Naive thymus-derived CD8-positive, alpha-beta T cell (primary cell): ENCODE data around the gene RBM4B. TPM values are rescaled to one million over a fixed set of nuclear protein-coding genes. Genes with fewer than 3 reads are reported as not detected.

Experiments
- ATAC-seq, 2 donors: fragments of 150-1000 bp; cut with Tn5 transposase in 1 of 2; sonication (Bioruptor Pico), chemical (Tn5 transposase) in 1 of 2; 1 replicate in 1 of 2; 2 replicates in 1 of 2; pipeline ENCODE4 v1.10.0; 2021; ENCODE audit warnings: mild to moderate bottlenecking in 2 of 2, moderate library complexity in 2 of 2
- POLR2A ChIA-PET: fragments of 350-600 bp; sonication (Branson Sonifier 250); formaldehyde crosslinking; loops from one replicate; lab custom pipeline; 2021; ENCODE audit warnings: antibody characterized with exemption; lab: Charles Lee
- DNase-seq, 10 donors: peaks; one replicate each; pipeline versions ENCODE4 v3.0.0 to v3.0.0-alpha.2; 2020 to 2022
- H3K27ac Mint-ChIP-seq, 10 donors: one replicate each; pipeline ENCODE4 v1.8.0; 2020 to 2022; ENCODE audit warnings: mild to moderate bottlenecking in 10 of 10, mixed read lengths in 10 of 10, moderate library complexity in 4 of 10, inconsistent platforms in 1 of 10
- H3K27me3 Mint-ChIP-seq, 5 donors: one replicate each; pipeline ENCODE4 v1.8.0; 2021 to 2022; ENCODE audit warnings: mixed read lengths in 5 of 5
- H3K36me3 Mint-ChIP-seq, 3 donors: one replicate each; pipeline ENCODE4 v1.8.0; 2020 to 2022; ENCODE audit warnings: mixed read lengths in 3 of 3, mild to moderate bottlenecking in 2 of 3, inconsistent platforms in 1 of 3
- H3K4me1 Mint-ChIP-seq, 4 donors: one replicate each; pipeline ENCODE4 v1.8.0; 2021 to 2022; ENCODE audit warnings: mixed read lengths in 4 of 4
- H3K4me3 Mint-ChIP-seq, 10 donors: one replicate each; pipeline ENCODE4 v1.8.0; 2020 to 2022; ENCODE audit warnings: mild to moderate bottlenecking in 10 of 10, mixed read lengths in 10 of 10, moderate library complexity in 6 of 10, inconsistent platforms in 1 of 10
- H3K9me3 Mint-ChIP-seq, 9 donors: one replicate each; pipeline ENCODE4 v1.8.0; 2020 to 2022; ENCODE audit warnings: mixed read lengths in 9 of 9, mild to moderate bottlenecking in 3 of 9, inconsistent platforms in 1 of 9, moderate library complexity in 1 of 9
- polyA plus RNA-seq, 3 donors: library from polyadenylated mRNA; unstranded; fragments of 300-500 nt; fragmentation: Illumina TruSeq; gene quantifications; one replicate each; pipeline ENCODE4 v1.2.3, GENCODE V29; 2021
- total RNA-seq, 8 experiments: library from RNA in 2 of 8; stranded (reverse) in 2 of 8; gene quantifications; one replicate each; pipeline ENCODE4 v1.2.3 and lab custom pipeline; 2021 to 2026

Gene RBM4B
- total and polyA plus RNA-seq, 5 experiments from 2014 or later = 7.7 to 26.0 (median 12.3) TPM

DNA sequence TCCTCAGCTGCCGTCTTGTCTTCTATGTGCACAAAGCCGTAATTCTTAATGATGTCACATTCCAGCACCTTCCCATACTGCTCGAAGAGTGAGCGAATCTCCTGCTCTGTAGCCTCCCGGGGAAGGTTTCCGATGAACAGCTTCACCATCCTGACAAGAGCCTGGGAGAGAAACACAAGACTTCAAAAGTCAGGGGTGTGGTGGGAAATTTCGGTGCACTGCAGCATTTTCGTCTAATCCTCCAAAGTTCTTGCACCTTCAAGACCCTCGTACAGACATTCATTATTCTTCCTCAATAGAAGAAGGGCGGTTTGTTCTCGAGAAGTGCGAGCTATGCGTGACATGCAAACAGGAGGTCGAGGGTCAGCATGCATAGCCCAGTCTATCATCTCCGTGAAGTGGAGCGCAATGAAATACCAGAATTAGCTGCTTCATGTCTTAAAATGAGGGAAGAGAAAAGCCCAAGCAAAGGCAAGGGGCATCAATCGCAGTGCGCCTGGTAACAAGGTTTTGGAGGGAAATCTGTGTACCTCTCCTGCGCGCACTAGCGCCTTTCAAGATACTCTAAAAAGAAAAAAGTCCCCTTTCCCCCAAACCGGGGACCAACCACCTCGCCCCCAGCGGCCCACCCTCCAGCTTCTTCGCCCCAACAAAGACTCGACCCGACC, 622 bp downstream of the RBM4B start:
- POLR2A ChIA-PET = interaction anchor here (0.5 to 4.2 kb wide), 22 partner anchors 9 to 360 kb away, joined by 3 to 93 read pairs (median 12); partner anchors contain the start of genes ACTN3, CCDC87, CCS and CD248

DNA sequence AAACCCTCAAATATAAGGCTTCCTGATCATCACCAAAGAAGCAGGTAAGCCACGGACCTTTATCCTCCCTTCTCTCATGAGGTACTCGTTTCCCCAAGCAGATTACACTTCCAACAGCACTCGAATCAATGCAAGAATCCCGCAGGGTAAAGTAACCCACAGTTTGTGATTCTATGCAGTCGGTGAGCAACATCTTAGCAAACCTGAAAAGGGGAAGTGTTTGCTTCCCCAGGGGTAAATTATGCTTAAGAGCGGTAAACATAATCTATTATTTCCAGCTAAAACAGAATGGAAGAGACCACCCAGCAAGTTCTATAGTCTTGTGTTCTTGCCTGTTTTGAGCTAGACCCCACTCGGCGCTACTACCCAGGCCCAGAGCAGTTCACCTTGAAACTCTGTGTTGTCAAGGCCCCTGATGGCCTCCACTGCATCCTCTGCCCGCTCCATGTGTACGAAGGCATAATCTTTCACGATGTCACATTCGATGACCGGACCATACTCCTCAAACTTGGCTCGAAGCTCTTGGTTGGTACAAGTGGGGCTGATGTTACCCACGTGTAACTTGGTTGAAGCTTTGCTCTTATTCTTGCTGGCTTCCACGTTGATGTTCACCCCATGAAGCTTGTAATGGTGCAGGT, 1.3 kb downstream of the RBM4B start:
- no peaks in the 10 kb centered on the region for H3K9me3 Mint-ChIP-seq
- H3K4me3 Mint-ChIP-seq = peak overlapping the region; percentile 85 to 98 (median 96)
- H3K36me3 Mint-ChIP-seq = peaks cover 0 to 7% (median 0%) of the 10 kb centered on the region in 3 donors
- no peak for ATAC-seq
- POLR2A ChIA-PET = interaction anchor here (1.3 to 4.2 kb wide), 13 partner anchors 9 to 196 kb away, joined by 3 to 93 read pairs (median 16); partner anchors contain the start of genes ACTN3, CCDC87, CCS and CTSF
- peak overlapping the region; percentile 56 to 100 (median 99) for H3K27ac Mint-ChIP-seq
- H3K27me3 Mint-ChIP-seq = no peaks in the 10 kb centered on the region
- peaks cover 21 to 50% (median 45%) of the 10 kb centered on the region in 4 donors for H3K4me1 Mint-ChIP-seq
- DNase-seq = no peak

More for the DNA sequence above, 622 bp downstream of the RBM4B start:
- peak overlapping the region; percentile 85 to 98 (median 96) for H3K4me3 Mint-ChIP-seq
- DNase-seq = no peak
- no peaks in the 10 kb centered on the region for H3K9me3 Mint-ChIP-seq
- H3K27me3 Mint-ChIP-seq = no peaks in the 10 kb centered on the region
- peak overlapping the region; percentile 95 to 100 (median 99) for H3K27ac Mint-ChIP-seq
- peaks cover 21 to 50% (median 44%) of the 10 kb centered on the region in 4 donors for H3K4me1 Mint-ChIP-seq
- no peak for ATAC-seq
- H3K36me3 Mint-ChIP-seq = peaks cover 0 to 7% (median 0%) of the 10 kb centered on the region in 3 donors

DNA sequence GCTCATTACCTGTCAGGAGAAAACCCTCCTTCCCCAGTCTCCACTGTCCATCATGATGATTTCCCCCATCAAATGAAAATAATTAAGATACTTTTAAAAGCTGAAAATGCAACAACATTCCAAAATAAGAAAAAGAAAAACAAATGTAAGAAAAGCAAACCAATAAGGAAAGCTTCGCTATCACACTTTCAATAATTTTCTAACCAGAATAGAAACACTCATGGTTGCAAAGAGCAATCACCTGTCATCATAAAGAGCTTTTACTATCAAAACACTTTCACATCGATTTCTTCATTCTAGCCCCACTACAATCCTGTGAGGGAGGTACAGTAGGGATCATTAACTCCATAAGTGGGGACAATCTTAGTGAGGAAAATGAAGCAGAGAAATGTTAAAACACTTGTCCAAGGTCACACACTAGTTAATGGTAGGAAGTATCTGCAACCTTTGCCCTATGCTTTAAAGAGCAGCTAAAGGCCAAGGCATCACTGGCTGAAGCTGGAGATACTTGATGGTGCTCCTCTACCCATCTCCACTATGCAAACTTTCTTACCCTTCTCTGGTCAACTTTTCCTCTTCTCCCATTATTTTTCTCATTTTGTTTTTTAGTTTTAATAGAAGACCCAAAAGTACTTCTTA, 2.6 kb downstream of the RBM4B start:
- Mint-ChIP-seq H3K9me3 (no peaks in the 10 kb centered on the region), H3K27ac (peak overlapping the region; percentile 25 to 86 (median 62)), H3K36me3 (peaks cover 0 to 15% (median 0%) of the 10 kb centered on the region in 3 donors), H3K4me1 (peaks cover 21 to 61% (median 49%) of the 10 kb centered on the region in 4 donors), H3K4me3 (peak overlapping the region in 7 of 10 donors; percentile 17 to 85 (median 42)), H3K27me3 (no peaks in the 10 kb centered on the region)
- POLR2A ChIA-PET = interaction anchor here (1.1 to 4.2 kb wide), 2 partner anchors 57 to 96 kb away, joined by 3 to 93 read pairs; partner anchors contain the start of gene RBM14
- no peak for ATAC-seq
- no peak for DNase-seq

DNA sequence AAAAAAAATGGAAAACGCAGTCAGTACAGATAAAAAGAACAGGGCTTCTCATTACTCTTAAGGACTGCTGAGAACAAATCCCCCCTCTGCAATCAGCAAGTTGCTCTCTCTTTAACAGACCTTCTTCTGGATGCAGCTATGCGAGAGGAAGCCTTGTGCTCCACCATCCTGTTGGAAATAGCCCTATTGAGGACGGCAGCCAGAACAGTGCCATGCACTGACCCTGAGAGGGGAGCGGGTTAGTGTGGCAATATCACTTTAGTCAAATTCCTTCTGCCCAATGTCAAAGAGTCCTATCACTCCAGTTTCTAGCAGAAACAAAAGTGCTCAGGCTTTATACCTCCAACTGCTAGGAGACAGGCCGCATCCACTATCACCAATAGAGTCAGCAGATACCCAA, 6.9 kb downstream of the RBM4B start:
- Mint-ChIP-seq H3K27me3 (no peaks in the 10 kb centered on the region), H3K4me1 (peaks cover 15 to 62% (median 50%) of the 10 kb centered on the region in 4 donors), H3K36me3 (peaks cover 0 to 52% (median 0%) of the 10 kb centered on the region in 3 donors), H3K4me3 (no peak overlapping the region), H3K9me3 (no peaks in the 10 kb centered on the region), H3K27ac (peak overlapping the region in 8 of 10 donors; percentile 21 to 82 (median 62))
- ATAC-seq (no peak), DNase-seq (no peak)
- POLR2A ChIA-PET = interaction anchor here (0.5 to 1.1 kb wide), 3 partner anchors 9 to 434 kb away, joined by 3 to 5 read pairs (median 3); no protein-coding TSS in a partner anchor

DNA sequence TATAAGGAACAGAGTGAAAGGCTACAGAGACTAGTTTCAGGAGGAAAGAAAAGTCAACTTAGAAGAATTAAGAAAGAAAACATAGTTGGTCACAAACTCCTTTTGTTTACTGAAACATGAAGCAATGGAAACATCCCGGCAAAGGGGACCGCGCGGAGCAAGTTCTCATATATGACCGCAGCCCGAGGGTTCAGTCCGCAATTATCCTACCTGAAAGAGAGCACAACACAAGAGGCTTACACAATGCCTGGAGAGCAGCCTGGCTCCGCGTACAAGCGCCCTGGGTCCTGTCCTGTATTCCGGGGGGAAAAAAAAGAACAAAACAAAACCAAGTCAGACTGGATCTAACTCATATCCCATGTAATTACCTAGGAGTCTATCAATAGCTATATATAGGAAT, 12.3 kb downstream of the RBM4B start:
- H3K9me3 Mint-ChIP-seq = no peaks in the 10 kb centered on the region
- no peaks in the 10 kb centered on the region for H3K27me3 Mint-ChIP-seq
- no peak overlapping the region for H3K4me3 Mint-ChIP-seq
- peak overlapping the region in 6 of 10 donors; percentile 4 to 88 (median 52) for H3K27ac Mint-ChIP-seq
- DNase-seq (no peak), ATAC-seq (no peak)
- H3K36me3 Mint-ChIP-seq = peaks cover 0 to 90% (median 3%) of the 10 kb centered on the region in 3 donors
- POLR2A ChIA-PET = interaction anchor here (0.8 to 3.6 kb wide), 3 partner anchors 12 to 49 kb away, joined by 3 to 16 read pairs (median 4); partner anchors contain the start of genes RBM14 and RBM4B
- H3K4me1 Mint-ChIP-seq = peaks cover 17 to 61% (median 39%) of the 10 kb centered on the region in 4 donors

DNA sequence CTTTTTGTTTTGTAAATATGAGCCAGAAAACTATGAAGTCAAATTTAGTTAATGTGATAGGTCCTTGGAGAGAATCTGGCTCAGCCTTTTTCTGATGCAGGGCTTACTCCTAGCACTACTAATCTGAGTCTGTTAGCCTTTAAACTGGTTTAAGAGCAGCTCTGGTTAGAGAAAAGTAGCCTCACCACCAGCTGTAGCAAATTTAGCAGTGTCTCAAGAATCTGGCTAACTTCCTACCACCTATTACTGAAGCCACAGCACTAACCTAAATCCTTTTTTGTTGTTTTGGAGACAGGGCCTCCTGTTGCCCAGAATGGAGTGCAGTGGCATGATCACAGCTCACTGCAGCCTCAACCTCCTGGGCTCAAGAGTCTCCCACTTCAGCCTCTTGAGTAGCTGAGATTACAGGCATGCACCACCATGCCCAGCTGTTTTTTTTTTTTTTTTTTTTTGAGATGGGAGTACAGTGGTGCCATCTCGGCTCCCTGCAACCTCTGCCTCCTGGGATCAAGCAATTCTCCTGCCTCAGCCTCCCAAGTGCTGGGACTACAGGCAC, 13.9 kb downstream of the RBM4B start:
- Mint-ChIP-seq H3K9me3 (no peaks in the 10 kb centered on the region), H3K4me1 (peaks cover 16 to 55% (median 41%) of the 10 kb centered on the region in 4 donors), H3K27me3 (no peaks in the 10 kb centered on the region), H3K36me3 (peaks cover 0 to 89% (median 5%) of the 10 kb centered on the region in 3 donors), H3K4me3 (no peak overlapping the region), H3K27ac (peak overlapping the region in 4 of 10 donors; percentile 7 to 88 (median 53))
- no peak for ATAC-seq
- DNase-seq = no peak
- POLR2A ChIA-PET = interaction anchor here (0.6 to 3.6 kb wide), 4 partner anchors 8 to 25 kb away, joined by 3 to 16 read pairs (median 6); partner anchors contain the start of genes RBM4 and RBM4B

DNA sequence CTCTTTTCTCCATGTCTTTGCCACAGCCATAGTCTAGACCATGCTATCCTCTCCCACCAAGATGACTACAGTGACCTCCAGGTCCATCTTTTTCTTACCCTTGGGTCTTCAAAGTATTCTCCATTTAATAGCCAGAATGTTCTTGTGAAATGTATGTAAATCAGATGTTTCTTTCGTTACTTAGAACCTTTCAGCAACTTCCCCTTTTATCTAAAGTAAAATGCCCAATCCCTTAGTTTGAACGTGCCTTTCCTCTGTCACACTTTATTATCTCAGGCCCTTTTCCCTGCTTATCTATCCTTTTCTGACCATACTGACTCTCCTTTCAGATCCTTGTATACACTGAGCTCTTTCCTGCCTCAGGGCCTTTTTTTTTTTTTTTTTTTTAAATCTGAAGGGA, 17.9 kb downstream of the RBM4B start:
- Mint-ChIP-seq H3K4me1 (peaks cover 7 to 39% (median 26%) of the 10 kb centered on the region in 4 donors), H3K36me3 (peaks cover 0 to 78% (median 2%) of the 10 kb centered on the region in 3 donors), H3K4me3 (peak overlapping the region in 2 of 10 donors; percentile 4 to 7), H3K27ac (peak overlapping the region; percentile 26 to 77 (median 51)), H3K9me3 (no peaks in the 10 kb centered on the region), H3K27me3 (no peaks in the 10 kb centered on the region)
- no peak for DNase-seq
- POLR2A ChIA-PET = interaction anchor here (0.6 to 1.4 kb wide), 7 partner anchors 10 to 1172 kb away, joined by 3 to 9 read pairs (median 4); no protein-coding TSS in a partner anchor
- no peak for ATAC-seq

DNA sequence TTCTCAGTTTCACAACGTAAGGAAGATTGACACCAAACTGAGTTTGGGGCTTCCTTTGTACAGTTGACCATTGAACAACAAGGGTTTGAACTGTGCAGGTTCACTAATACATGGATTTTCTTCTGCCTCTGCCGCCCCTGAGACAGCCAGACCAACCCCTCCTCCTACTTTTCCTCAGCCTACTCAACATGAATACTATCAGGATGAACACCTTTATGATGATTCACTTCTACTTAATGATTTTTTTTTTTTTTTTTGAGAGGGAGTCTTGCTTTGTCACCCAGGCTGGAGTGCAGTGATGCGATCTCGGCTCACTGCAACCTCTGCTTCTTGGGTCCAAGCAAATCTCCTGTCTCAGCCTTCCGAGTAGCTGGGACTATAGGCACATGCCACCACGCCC, 24.6 kb downstream of the RBM4B start:
- peaks cover 9 to 55% (median 45%) of the 10 kb centered on the region in 4 donors for H3K4me1 Mint-ChIP-seq
- no peak overlapping the region for H3K4me3 Mint-ChIP-seq
- no peaks in the 10 kb centered on the region for H3K27me3 Mint-ChIP-seq

DNA sequence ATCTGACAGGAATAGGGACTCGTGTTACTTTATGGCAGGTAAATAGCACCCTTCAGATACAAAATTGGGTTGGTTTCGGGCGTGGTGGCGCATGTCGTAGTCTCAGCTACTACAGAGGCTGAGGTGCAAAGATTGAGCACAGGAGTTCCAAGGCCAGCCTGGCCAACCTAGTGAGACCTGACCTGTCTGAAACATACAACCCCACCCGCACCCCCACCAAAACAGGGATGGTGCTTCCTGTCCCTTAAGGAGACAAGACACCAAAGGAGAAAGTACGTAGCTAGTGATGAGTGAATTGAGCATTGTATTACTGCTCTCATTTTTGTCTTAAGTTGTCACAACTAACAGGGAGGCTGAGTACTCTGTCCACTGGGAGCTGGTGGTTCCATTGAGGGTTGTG, 25.0 kb downstream of the RBM4B start:
- H3K27me3 Mint-ChIP-seq = no peaks in the 10 kb centered on the region
- peaks cover 1 to 77% (median 22%) of the 10 kb centered on the region in 3 donors for H3K36me3 Mint-ChIP-seq
- peak overlapping the region in 3 of 10 donors; percentile 8 to 58 (median 15) for H3K4me3 Mint-ChIP-seq
- POLR2A ChIA-PET = interaction anchor here (0.8 to 1.5 kb wide), 4 partner anchors 9 to 19 kb away, joined by 3 read pairs; no protein-coding TSS in a partner anchor
- peak overlapping the region in 9 of 10 donors; percentile 6 to 76 (median 59) for H3K27ac Mint-ChIP-seq
- H3K4me1 Mint-ChIP-seq = peaks cover 9 to 57% (median 47%) of the 10 kb centered on the region in 4 donors
- H3K9me3 Mint-ChIP-seq = no peaks in the 10 kb centered on the region
- DNase-seq (no peak), ATAC-seq (peak; percentile 10 to 11)

More for the DNA sequence above, 24.6 kb downstream of the RBM4B start:
- DNase-seq = no peak
- peak overlapping the region; percentile 6 to 76 (median 58) for H3K27ac Mint-ChIP-seq
- H3K9me3 Mint-ChIP-seq = no peaks in the 10 kb centered on the region
- ATAC-seq = no peak
- peaks cover 0 to 79% (median 20%) of the 10 kb centered on the region in 3 donors for H3K36me3 Mint-ChIP-seq
- POLR2A ChIA-PET = interaction anchor here (0.8 to 1.6 kb wide), 5 partner anchors 9 to 190 kb away, joined by 3 to 5 read pairs (median 3); partner anchors contain the start of genes RBM4B and RCE1

DNA sequence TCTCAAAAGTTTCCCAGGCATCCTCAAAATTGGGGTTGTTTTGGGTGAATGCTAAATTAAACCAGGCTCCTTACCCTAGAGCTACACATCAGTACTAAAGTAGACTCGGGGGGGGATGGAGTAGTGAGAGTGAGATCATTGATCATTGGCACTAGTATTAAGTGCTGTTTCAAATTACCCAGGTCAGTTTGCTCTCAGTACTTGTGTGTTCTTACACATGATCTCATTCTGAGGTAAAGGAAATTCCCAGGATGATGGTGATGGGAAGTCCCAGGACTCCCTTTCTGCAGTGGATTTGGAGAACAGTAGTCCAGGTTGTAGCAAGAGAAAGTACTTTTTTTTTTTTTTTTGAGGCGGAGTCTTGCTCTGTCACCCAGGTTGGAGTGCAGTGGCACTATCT, 26.7 kb downstream of the RBM4B start:
- Mint-ChIP-seq H3K4me3 (peak overlapping the region in 1 of 10 donors; percentile 15), H3K36me3 (peaks cover 13 to 87% (median 32%) of the 10 kb centered on the region in 3 donors), H3K27ac (peak overlapping the region in 5 of 10 donors; percentile 5 to 66 (median 30)), H3K27me3 (no peaks in the 10 kb centered on the region), H3K9me3 (no peaks in the 10 kb centered on the region), H3K4me1 (peaks cover 23 to 70% (median 63%) of the 10 kb centered on the region in 4 donors)
- DNase-seq (no peak), ATAC-seq (no peak)
- POLR2A ChIA-PET = interaction anchor here (0.7 to 5.5 kb wide), 3 partner anchors 9 to 871 kb away, joined by 3 to 32 read pairs (median 4); partner anchors contain the start of gene RBM4

DNA sequence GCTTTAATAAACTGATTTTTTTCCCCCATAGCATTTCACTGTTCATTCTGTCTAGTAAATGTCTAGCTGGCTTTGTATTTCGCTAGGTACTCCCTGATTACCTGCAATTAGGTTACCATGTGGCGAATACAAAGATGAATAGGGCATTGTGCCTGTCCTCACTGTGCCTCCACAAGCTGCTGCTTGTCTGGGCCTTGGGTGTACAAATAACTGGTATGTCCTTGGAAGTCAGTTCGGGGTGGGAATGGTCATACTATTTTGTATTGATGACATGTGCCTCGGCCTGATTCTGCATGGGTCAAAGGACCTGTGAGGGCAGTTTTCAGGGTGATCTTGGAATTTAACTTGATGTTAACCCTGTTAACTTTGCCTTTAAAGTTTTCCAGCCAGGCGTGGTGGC, 27.8 kb downstream of the RBM4B start:
- H3K27ac Mint-ChIP-seq = peak overlapping the region in 3 of 10 donors; percentile 48 to 78 (median 73)
- peak overlapping the region in 3 of 10 donors; percentile 15 to 36 (median 30) for H3K4me3 Mint-ChIP-seq
- H3K36me3 Mint-ChIP-seq = peaks cover 19 to 89% (median 40%) of the 10 kb centered on the region in 3 donors
- ATAC-seq (no peak), DNase-seq (no peak)
- H3K27me3 Mint-ChIP-seq = no peaks in the 10 kb centered on the region
- POLR2A ChIA-PET = interaction anchor here (0.9 to 5.5 kb wide), 4 partner anchors 8 to 27 kb away, joined by 3 to 32 read pairs (median 6); partner anchors contain the start of genes RBM4 and RBM4B
- H3K9me3 Mint-ChIP-seq = no peaks in the 10 kb centered on the region
- H3K4me1 Mint-ChIP-seq = peaks cover 30 to 78% (median 69%) of the 10 kb centered on the region in 4 donors
